ENCODE measurements around the gene UNKL.
A peak's percentile ranks its signal among the peaks of the same experiment; 100 is the strongest.

The UNKL gene

DNA sequence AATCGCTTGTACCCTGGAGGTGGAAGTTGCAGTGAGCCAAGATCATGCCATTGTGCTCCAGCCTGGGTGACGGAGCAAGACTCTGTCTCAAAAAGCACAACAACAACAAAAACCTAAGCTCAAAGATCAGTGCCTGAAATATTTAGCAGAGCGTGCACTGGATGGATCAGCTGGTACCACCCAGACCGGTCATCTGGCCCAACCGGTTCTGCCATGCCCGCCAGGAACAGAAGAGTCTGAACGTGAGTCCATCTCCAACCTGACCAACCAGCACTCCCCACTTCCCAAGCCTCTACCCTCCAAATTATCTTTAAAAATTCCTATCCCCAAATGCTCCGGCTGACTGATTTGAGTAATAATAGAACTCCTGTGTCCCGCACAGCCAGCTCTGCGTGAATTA, 7.6 kb upstream of the UNKL start:
- peaks cover 2% of the 10 kb centered on the region; the same call in 1 of the 2 replicates for H3K36me3 ChIP-seq (ENCODE audit: insufficient read depth, low read length)
- H3K9me3 ChIP-seq (ENCODE audit: low read length) = no peaks in the 10 kb centered on the region
- peaks cover 7% of the 10 kb centered on the region; the same call in 1 of the 2 replicates for H3K27me3 ChIP-seq (ENCODE audit: insufficient read depth, low read length)
- no peak overlapping the region for H3K4me3 ChIP-seq (ENCODE audit: low read depth, low read length, poor library complexity, severe bottlenecking)
- no peak overlapping the region for H3K4me2 ChIP-seq (ENCODE audit: low read length)
- H2AFZ ChIP-seq (ENCODE audit: low read length) = no peak overlapping the region
- no peak overlapping the region for H3K27ac ChIP-seq (ENCODE audit: low read depth, low read length, poor library complexity, severe bottlenecking)
- H3K4me1 ChIP-seq (ENCODE audit: insufficient read depth, low read length, severe bottlenecking) = peaks cover 23% of the 10 kb centered on the region
- H3K9me2 ChIP-seq (ENCODE audit: low read depth, low read length) = no peaks in the 10 kb centered on the region
- no peaks in the 10 kb centered on the region for H4K20me1 ChIP-seq (ENCODE audit: insufficient read depth, low read length)
- H3F3A ChIP-seq (ENCODE audit: insufficient read depth, low read length) = no peaks in the 10 kb centered on the region
- TF ChIP-seq EZH2 (IDR thresholded peaks at IDR 0.05; ENCODE audit: borderline replicate concordance, low read length) (no peak), CTCF (IDR thresholded peaks at IDR 0.05; ENCODE audit: low read length) (no peak)
- no peak overlapping the region for H3K9ac ChIP-seq (ENCODE audit: low read length)
- peaks cover 11% of the 10 kb centered on the region for H3K79me2 ChIP-seq (ENCODE audit: insufficient read depth, low read length)

DNA sequence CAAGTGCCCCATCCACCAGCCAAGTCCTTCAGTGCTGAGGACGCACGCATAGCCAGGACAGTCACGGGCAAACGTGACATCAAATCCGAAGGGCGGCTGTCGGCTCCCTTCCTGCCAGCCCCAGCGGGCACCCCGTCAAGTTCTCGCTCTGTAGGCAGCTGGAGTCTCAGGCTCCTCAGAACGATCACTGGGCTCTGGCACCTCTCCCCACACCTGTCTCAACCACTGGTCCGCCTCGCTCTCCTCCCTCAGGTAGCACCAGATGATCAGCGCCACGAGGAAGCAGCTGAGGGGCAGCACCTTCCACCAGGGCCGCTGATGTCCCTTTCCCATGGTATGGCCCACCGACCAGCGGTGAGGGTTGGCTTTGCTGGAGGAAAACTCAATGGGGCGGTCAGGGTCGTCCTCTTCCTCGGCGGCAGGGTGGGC, 5.6 kb upstream of the UNKL start:
- H3F3A ChIP-seq (ENCODE audit: insufficient read depth, low read length) = peaks cover 6% of the 10 kb centered on the region
- H3K79me2 ChIP-seq (ENCODE audit: insufficient read depth, low read length) = peaks cover 11% of the 10 kb centered on the region
- TF ChIP-seq EZH2 (IDR thresholded peaks at IDR 0.05; ENCODE audit: borderline replicate concordance, low read length) (no peak), CTCF (IDR thresholded peaks at IDR 0.05; ENCODE audit: low read length) (no peak)
- H3K9me2 ChIP-seq (ENCODE audit: low read depth, low read length) = no peaks in the 10 kb centered on the region
- H3K27me3 ChIP-seq (ENCODE audit: insufficient read depth, low read length) = no peaks in the 10 kb centered on the region
- H3K9ac ChIP-seq (ENCODE audit: low read length) = peak overlapping the region; percentile 88
- no peaks in the 10 kb centered on the region for H4K20me1 ChIP-seq (ENCODE audit: insufficient read depth, low read length)
- H2AFZ ChIP-seq (ENCODE audit: low read length) = no peak overlapping the region
- peak overlapping the region; percentile 13 for H3K27ac ChIP-seq (ENCODE audit: low read depth, low read length, poor library complexity, severe bottlenecking)
- H3K4me2 ChIP-seq (ENCODE audit: low read length) = peak overlapping the region; percentile 92
- peaks cover 2% of the 10 kb centered on the region; the same call in 1 of the 2 replicates for H3K36me3 ChIP-seq (ENCODE audit: insufficient read depth, low read length)
- peaks cover 23% of the 10 kb centered on the region for H3K4me1 ChIP-seq (ENCODE audit: insufficient read depth, low read length, severe bottlenecking)
- peak overlapping the region; percentile 88 for H3K4me3 ChIP-seq (ENCODE audit: low read depth, low read length, poor library complexity, severe bottlenecking)
- H3K9me3 ChIP-seq (ENCODE audit: low read length) = no peaks in the 10 kb centered on the region

DNA sequence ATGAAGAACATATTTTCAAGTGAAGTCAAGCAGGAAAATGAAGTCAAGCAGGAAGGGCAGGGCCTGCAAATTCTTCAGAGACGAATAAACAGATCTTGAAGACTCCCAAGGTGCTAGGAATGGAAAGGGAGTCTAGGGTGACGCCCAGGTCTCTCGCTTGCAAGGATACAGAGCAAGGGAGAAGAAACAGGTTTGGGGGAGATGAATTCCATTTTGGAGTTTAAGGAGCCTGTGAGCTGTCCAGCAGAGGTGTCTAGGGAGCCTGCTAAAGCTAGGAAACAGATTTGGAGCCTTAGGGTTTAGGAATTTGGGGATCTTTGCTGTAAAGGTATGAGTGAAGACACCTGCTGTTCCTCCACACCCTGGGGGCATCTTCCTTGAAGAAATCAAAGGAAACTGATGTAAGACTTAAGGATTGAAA, 2.0 kb upstream of the UNKL start:
- no peak overlapping the region for H3K4me3 ChIP-seq (ENCODE audit: low read depth, low read length, poor library complexity, severe bottlenecking)
- H2AFZ ChIP-seq (ENCODE audit: low read length) = no peak overlapping the region
- H4K20me1 ChIP-seq (ENCODE audit: insufficient read depth, low read length) = no peaks in the 10 kb centered on the region
- no peak overlapping the region for H3K27ac ChIP-seq (ENCODE audit: low read depth, low read length, poor library complexity, severe bottlenecking)
- no peaks in the 10 kb centered on the region for H3K27me3 ChIP-seq (ENCODE audit: insufficient read depth, low read length)
- peaks cover 14% of the 10 kb centered on the region for H3K36me3 ChIP-seq (ENCODE audit: insufficient read depth, low read length)
- H3K9me2 ChIP-seq (ENCODE audit: low read depth, low read length) = no peaks in the 10 kb centered on the region
- TF ChIP-seq EZH2 (IDR thresholded peaks at IDR 0.05; ENCODE audit: borderline replicate concordance, low read length) (no peak), CTCF (IDR thresholded peaks at IDR 0.05; ENCODE audit: low read length) (no peak)
- no peak overlapping the region for H3K4me2 ChIP-seq (ENCODE audit: low read length)
- H3K9me3 ChIP-seq (ENCODE audit: low read length) = no peaks in the 10 kb centered on the region
- peaks cover 6% of the 10 kb centered on the region for H3F3A ChIP-seq (ENCODE audit: insufficient read depth, low read length)
- H3K79me2 ChIP-seq (ENCODE audit: insufficient read depth, low read length) = peaks cover 11% of the 10 kb centered on the region
- H3K4me1 ChIP-seq (ENCODE audit: insufficient read depth, low read length, severe bottlenecking) = peaks cover 28% of the 10 kb centered on the region
- H3K9ac ChIP-seq (ENCODE audit: low read length) = no peak overlapping the region

Measured in OCI-LY1 (cell line).